HG03457 (cell line): ENCODE results near the gene LINGO4.

ENCODE experiments used
- ATAC-seq: cut with Tn5 transposase; IDR thresholded peaks from one replicate; pipeline ENCODE4 v1.9.1; 2021; ENCODE audit warnings: moderate number of reproducible peaks; ENCODE audit not compliant: unreplicated experiment

Gene LINGO4

DNA sequence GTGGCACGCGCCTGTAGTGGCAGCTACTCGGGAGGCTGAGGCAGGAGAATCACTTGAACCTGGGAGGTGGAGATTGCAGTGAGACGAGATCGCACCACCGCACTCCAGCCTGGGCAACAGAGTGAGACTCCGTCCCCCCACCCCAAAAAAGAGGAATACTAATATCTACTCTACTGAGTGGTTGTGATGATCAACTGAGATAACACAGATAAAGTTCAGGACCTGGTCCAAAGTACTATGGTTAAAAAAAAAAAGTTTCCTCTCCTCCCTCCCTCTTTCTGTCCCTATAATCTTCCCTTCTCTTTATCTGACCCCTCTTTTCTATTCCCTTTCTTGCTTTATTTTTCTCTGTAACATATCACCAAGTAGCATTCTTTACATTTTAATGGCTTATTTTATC is 30.4 kb upstream of the LINGO4 start:
- no peak for ATAC-seq

DNA sequence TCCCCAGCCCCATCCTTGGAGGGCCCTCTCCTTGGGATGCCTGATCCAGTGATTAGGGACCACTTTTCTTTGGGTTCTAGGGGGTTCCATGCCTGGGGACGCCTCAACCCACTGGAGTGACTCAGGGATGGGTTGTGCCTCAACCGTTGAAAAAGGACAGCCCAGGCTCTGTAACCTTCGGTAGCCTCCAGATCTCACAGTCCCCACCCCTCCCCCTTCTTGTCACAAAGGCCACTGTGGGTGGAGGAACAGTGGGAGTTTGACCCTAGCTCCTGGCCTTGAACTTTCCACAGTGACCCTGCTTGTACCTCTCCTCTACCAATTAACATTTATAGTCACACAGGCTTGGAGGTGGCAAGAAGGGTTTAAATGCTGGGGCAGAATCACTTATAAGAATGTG is 29.0 kb upstream of the LINGO4 start:
- ATAC-seq, result no peak

DNA sequence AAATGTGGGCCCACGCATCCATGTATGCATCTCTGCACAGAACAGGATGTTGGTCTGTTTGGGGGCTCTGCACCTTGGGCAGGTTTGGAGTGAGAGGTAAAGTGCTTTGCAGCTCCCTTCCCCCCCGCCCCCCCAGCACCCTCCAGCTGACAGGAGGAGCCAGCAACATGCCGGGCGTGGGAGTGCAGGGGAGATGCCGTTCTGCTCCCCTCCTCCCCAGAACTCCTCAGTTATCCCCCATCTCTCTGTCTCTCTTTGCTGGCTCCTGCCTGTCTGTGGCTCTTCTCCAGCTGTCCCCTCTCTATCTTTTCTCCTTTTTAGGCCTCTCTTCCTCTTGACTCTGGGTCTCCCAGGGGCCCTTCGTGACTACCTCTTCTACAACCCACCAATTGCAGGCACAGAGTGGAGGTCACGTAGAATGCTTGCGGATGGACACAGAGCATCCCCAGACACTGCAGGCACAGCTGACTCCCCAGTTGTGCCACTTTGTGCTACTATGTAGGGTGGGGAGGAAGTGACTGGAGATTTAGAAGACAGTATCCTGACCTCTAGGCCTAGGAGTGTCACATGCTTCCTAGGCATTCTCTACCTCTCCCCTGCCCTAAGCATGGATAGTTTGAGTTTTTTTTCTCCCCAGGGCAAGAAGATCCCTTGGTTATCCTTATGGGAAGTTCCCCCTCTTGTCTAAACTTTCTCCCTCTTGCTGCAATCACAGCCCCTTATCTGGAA is 28.1 kb upstream of the LINGO4 start:
- no peak for ATAC-seq

DNA sequence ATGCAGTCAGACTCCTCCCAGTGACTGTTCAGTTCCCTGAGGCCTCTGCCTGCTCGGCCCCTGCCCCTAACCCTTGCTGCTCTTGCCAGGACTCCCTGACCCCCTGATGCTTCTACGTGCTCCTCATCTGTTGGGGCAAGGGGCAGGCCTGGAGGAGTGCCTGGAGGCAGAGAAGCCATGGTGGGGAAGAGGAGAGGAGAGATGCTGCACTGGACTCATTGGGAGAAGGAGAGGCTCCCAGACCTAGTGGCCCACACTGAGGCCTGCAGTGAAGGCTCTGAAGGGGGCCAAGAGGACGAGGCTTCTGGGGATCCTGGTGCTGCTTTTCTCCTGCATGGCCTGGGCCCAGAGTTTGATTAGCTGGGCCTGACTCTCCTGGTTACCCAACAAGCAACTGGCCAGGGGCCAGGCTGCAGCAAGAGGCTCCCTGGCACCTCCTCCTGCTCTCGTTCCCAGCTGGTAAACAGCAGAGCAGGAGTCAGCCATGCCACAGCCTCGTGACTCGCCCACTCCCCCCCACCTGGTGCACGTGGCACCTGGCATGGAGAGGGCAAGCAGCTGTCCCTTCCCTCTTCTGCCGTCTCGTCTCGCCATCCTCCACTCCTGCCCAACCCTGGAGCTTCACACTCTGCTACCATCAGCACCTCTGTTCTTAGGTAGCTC is 27.2 kb upstream of the LINGO4 start:
- no peak for ATAC-seq

DNA sequence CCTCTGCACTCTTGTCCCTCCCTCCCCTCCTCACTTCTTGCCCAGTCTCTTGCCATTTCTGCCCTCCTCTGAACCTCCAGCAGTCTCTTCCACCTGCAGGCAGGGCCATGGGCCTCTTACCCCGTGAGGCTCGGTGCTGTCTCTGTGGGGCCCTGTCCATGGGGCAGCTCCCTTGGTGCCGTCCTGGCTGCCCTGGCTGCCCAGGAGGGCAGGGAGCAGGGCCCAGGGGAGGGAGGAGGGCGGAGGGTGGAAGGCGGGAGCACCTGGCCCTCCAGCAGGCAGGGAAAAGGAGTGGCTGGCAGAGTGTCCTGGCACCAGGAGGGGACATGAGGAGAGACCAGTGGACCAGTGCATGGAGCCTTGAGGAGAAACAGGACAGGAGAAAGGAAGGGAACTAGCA is 26.4 kb upstream of the LINGO4 start, which contains the start of gene RORC:
Gene RORC (minus strand): TSS at position 198 of the 400 bp plus-strand sequence. CDS start 38 bp downstream, at position 160.
- ATAC-seq, result no peak

DNA sequence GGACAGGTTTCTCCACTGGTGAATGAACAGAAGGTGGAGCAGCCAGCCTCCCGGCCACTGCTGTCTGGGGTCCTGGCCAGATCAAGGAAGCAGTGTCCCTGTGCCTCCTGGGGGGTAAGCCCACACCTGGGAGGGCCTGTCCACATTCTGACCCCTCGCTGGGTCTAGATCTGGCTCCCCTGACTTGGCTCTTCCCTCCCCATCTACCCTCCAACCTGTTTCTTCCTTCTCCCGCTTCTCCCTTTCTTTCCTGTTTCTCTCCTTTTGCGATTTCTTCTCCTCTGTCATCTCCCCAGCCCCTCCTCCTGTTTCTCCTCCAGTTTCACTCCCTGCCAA is 26.0 kb upstream of the LINGO4 start:
- no peak for ATAC-seq

DNA sequence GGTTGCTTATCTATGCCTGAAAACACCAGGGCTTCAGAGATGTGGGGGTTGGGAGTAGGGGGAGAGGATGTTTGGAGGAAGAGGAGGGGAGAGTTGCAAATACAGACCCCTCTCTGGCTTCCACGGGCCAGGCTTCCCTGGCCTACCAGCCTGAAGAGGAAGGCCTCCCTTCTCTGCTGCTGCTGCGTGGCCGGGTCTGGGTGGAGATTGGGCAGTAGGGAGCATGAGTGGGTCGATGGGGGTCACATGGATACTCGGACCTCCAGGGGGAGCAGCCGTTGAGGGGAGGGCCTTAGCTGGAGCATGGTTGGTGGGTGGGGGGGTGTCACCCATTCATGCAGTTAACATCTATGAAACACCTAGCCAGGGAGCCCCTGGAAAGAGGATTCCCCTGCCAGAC is 24.8 kb upstream of the LINGO4 start:
- no peak for ATAC-seq

DNA sequence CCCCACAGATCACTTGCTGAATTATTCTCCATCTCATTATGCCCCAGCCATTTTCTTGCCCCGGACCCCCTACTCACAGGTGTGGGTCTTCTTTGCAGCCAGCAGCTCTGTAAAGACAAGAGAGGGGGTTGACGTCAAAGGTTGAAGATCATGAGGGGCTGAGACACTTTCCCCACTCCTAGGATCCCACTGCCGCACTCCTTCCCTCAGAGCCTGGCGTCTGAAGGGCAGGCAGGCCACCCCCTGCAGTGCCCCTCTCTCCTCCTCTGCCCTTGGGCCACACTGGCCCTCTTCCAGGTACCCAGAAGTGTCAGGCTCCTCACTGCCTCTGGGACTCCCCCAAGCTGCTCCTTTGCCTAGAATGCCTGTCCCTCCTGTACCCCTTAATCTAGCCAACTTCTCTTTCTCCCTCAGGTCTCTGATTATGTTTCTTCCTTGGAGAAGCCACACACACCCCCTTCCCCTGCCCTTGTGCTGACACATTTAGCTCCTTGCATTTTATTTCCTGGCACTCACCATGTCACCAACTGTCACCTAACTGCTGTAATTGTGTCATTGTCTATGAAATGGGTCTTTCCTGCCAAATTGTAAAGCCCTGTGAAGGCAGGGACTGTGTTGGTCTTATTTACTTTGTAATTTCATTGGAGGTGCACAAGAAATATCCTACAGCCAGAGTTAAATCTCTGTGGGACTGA is 24.3 kb upstream of the LINGO4 start:
- no peak for ATAC-seq

DNA sequence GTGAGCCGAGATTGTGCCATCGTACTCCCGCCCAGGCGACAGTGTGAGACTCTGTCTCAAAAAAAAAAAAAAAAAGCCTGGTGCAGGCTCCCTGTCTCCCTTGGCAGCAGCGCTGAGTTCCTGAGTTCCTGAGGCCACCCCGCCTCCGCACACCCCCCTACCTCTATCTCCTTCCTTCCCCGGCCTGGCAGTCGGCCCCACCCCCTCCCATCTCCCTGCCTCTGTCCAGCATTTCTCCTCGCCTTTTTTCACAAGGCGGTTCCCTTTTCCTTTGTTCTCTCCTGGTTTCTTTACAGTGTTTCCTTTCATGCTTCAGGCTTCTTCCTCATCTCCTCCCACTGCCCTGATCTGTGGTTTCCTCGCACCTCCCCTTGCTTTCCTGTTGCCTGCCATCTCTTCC is 23.7 kb upstream of the LINGO4 start:
- no peak for ATAC-seq

DNA sequence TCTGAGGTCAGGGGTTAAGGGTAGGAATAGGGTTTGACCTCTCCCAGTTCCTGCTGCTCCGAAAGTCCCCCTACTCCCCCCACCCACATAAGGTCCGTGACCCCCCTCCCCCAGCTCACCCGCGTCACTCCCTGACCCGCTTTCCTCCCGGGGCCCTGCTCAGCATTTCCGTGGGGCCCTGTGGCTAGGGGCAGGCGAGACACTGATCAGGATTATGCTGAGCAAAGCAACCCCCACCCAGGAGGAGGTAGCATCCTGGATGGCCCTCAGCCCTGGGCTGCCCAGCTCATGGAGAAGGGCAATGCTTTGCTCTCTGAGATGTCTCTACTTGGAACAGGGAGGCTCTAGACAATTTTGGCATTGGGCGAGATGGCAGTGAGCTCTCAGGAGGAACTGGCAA is 22.6 kb upstream of the LINGO4 start:
- no peak for ATAC-seq

DNA sequence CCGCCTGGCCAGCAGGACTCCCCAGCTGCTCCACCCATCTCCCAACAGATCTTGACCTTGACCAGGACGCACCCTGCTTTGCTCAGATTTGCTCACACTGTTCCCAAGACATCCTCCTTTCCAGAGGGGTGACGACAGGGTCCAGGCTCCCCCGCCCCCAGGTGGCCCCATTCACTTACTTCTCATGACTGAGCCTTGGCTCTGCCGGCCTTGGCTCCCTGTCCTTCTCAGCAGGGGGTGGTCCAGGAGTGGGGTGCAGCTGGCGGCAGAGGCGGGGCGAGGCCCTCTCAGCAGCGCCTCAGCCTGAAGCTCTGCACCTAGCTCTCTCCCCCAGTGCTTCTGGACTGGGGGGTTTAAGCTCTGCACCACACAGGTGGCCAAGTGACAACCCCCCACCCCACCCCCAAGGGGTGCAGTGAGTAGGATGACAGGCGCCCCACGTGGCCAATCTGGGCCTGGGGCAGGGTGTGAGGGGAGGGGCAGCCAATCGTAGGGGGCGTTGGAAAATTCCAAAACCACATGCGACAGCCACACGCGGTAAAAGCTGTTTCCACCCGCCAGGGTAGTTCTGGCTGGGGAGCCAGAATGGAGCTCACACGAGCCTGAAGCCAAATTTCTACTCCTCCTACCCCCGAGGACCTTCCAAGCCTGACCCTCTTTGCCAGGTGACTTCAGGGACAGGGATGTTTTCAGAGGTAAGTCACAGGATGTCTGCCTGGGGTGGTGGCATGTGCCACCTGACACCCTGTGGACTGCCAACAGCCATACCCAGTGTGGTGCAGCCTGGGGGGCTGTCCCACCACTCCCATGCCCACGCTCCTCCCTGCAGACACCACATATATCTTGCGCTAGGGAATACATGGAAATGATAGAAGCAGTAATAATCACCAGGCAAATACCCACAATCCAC is 20.8 kb upstream of the LINGO4 start:
- ATAC-seq, result no peak

DNA sequence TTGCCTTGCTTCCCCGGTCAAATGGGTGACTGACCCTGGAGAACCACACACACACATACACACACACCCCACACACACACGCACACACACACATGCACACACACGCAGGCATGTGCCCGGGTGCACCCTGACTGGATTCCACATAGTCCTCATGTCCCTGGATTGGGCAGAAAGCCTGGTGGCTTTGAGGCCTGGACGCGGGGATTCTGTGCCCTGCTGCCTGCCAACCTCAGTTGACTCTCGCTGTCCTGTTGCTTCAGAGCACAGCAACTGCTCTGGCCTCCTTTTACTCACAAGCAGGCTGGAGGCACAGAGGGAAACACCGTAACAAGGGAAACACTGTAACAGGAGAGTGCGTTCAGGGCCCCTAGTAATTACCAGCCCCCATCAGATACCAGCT is 20.0 kb upstream of the LINGO4 start:
- no peak for ATAC-seq

DNA sequence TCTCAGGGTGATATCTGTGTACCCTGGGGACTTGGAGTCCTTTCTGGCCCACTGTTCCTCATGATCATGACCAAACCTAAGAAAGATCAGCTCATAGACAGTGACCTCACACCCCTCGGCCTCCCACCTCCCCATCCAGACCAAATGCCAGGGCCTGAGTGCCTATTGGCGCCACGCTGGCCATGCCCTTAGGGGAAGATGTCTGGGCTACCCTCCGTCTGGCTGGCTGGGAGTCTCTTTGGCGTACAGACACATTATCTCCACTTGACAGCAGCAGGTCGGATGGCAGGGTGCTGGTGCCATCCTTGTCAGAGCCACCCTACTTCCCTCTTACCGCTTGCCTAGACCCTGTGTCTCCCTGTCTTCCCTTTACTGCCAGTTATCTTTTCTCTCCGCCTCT is 18.0 kb upstream of the LINGO4 start:
- ATAC-seq, result no peak

DNA sequence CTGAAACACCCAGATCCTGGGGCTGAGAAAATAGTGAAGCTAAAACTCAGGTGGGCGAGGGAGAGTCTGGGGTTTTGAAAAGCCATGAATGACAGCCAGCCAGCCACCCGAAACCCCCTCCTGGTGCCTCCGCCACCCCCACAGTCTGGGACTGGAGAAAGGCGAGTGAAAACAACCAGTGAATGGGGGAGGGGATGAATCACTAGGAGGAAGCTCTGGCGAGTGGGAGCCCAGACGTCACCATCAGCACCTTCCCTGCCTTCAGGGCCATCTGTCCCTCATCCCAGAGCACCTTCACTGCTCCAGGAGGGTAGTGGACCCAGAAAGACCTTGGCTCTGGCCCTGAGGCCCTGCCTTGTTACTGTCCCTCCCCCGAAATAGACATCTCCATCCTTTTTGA is 17.2 kb upstream of the LINGO4 start:
- ATAC-seq, result no peak

DNA sequence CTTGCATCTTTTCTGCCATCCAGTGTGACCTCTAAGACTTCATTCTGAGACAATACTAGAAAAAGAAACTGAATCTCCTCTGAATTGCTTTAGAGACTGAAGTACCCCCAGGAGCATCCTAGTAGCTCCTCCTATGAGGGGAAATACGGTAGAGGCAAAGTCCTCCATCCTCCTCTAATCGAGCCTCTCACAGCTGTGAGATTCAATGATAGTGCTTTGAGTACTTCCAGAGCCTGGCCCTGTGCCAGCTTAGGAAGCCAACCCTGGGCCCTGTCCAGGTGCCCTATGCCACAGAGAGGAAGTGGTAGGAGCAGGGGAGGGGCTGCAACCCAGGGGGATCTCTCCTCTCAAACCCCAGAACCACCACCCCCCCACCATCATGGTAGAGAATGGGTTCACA is 15.7 kb upstream of the LINGO4 start:
- ATAC-seq, result no peak

DNA sequence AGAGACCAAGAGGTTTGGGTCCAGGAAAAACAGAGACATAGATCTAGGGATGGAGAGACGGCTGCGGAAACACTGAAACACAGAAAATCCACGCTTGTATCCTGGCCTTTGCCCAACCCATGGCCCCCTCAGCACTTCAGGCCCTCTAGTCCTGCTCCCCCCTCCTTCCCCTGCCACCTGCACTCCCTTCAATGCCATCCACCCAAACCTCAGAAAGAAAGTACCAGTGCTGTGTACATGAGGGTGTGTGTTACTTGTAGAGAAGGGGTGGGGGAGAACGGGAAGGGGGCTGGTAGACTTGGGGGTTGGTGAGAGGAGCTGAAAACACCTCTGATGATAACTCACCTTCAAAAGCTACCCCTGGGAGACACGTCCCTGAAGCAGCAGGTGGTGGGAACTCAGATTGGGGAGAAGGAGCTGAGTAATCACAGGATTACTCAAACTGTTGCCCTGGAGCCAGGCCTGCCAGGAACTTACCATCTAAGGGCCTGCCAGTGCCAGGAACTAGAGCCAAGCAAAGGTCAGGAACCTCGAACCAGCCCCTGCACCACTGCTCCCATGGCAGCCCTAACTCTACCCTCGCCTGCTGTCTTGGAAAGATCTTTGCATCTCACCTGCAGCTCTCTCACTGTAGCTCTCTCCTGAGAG is 14.9 kb upstream of the LINGO4 start:
- no peak for ATAC-seq

DNA sequence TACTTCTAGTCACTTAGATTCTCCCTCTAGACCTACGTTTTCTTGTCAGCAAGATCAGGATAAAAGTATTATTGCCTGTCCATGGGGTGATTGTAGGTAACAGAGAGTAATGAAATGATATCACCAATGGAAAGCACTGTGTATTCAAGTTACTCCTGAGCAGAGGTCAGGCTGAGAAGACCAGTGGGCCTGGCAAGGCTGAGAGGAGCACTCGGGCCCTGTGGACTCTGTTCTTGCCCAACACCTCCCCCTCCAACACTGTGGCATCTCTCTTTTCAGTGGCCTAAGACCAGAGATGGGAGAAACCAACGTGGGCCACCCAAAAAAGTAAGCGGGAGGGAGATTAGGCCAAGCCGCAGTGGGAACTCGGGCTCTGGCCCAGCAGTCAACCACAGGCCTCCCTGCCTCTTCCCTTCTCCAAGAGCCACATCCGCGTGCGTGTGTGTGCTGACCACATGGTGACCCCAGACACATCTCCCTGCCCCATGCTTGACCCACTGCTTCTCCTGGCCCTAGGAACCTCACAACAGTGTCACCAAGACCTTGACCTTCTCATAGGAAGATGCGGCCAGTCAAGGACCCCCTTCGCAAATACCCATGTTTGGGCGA is 14.1 kb upstream of the LINGO4 start:
- no peak for ATAC-seq

DNA sequence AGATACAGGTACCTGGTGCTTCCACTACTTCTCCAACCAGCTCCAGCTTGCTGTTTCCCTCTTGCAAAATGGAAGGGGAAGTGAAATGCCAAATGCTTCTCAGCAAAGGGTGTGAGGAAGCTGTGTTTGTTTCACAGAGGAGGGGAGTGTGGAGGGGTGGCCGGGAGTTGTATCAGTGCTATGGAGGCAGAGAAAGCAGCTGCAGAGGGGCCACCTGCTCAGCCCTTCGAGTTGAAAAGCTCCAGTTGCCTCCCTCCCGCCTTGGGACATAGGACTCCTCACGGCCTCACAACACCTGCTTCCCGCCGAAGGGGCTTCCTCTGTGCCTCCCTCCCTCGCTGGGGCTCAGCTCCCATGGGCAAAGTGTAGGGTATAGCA is 12.1 kb upstream of the LINGO4 start:
- no peak for ATAC-seq

DNA sequence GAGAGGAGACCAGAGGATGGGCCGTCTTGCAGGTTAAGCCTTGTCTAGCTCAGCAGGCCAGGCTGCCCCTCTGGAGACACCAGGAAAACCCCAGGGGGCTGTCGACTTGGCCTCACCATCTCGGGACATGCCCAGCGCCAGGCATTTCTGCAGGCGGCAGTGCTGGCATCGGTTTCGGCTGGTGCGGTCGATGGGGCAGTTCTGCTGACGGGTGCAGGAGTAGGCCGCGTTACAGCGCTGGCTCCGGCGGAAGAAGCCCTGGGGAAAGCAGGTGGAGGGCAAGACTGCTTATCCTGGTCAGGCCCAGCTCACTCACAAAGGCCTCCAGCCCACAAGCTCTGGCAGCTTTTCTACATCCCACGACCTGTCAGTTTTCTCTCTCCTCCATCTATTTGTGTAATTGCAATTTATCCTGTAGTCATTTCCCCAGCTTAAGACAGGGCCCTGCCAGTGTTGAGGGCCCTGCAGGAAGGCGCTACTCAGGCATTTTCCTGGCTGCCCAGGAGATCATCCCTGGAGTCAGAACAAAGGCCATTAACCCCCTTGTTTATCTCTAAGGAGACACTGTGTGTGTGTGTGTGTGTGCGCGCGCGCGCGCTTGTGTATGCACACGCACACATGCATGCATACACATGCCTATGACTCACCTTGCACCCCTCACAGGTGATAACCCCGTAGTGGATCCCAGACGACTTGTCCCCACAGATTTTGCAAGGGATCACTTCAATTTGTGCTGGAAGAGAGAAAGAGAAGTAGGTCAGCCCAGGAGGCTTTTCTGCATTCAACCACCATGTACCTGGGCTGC is 11.5 kb upstream of the LINGO4 start:
- ATAC-seq, result no peak
